Measurements from ENCODE around the gene VILL. TPM values are rescaled to one million over a fixed set of nuclear protein-coding genes. Genes with fewer than 3 reads are reported as not detected.

Gene VILL
- total and polyA plus RNA-seq, 10 of the 15 experiments (the other 5 are each of a cell fraction or from before 2014, with no cell fraction given) = 0.15 to 5.4 (median 2.1) TPM; not detected in 1

- ChIA-PET RAD21 (ENCODE audit: unreplicated experiment) (no interaction called here), CTCF (interaction anchor here (1.3 to 2.3 kb wide), 2 partner anchors 23 to 52 kb away, joined by 4 to 12 read pairs; no protein-coding TSS in a partner anchor), SMC1A (ENCODE audit: uncharacterized antibody, unreplicated experiment) (no interaction called here), POLR2A (no interaction called here)
- FAIRE-seq = no peak
- in situ Hi-C loops (cut with MboI) = no loop called here
- ATAC-seq = no peak
- no TSS peak for BruUV-seq (replicated peaks)
- no peaks in the 10 kb centered on the region for H3K79me2 ChIP-seq (ENCODE audit: control insufficient read depth, insufficient read depth, low read length)
- no peak overlapping the region for H3K4me3 ChIP-seq
- H3K4me2 ChIP-seq (ENCODE audit: control insufficient read depth, insufficient read depth) = no peak overlapping the region
- no peaks in the 10 kb centered on the region for H3K9me3 ChIP-seq (replicated peaks; ENCODE audit: control insufficient read depth, insufficient read depth, low read length)
- no peaks in the 10 kb centered on the region for H4K20me1 ChIP-seq (ENCODE audit: control insufficient read depth, insufficient read depth)
- H3K36me3 ChIP-seq (ENCODE audit: control insufficient read depth in 2 of 2, insufficient read depth in 2 of 2, low read length in 1 of 2) = no peaks in the 10 kb centered on the region
- H2AFZ ChIP-seq (ENCODE audit: control insufficient read depth, low read depth, low read length) = no peak overlapping the region
- peaks cover 0 to 2% of the 10 kb centered on the region in 2 experiments; a peak in 1 of 4 replicates for H3K27me3 ChIP-seq (replicated peaks in 1 of 2; ENCODE audit: control insufficient read depth in 2 of 2, insufficient read depth in 2 of 2, low read length in 1 of 2)
- DNase-seq (ENCODE audit: low read depth, low spot score) = no peak
- no peaks in the 10 kb centered on the region for H3K4me1 ChIP-seq (ENCODE audit: control insufficient read depth, insufficient read depth, low read length)
- no peak overlapping the region for H3K9ac ChIP-seq (ENCODE audit: control insufficient read depth, insufficient read depth, low read length)
- no peak overlapping the region for H3K27ac ChIP-seq (ENCODE audit: control insufficient read depth, insufficient read depth)
- 21% methylated on average over 2 of the region's 2 CpGs for WGBS (ENCODE audit: insufficient coverage, insufficient replicate concordance, low lambda C conversion rate, missing lambda C conversion rate)
- intact Hi-C loops (cut with micrococcal nuclease; ENCODE audit: unreplicated experiment) = no loop called here
- TF ChIP-seq IRF3 (IDR thresholded peaks at IDR 0.05) = no peak
- TF ChIP-seq RCOR1 (conservative IDR thresholded peaks at IDR 0.05; ENCODE audit: low read depth, low read length) = no peak
- TF ChIP-seq TARDBP (IDR thresholded peaks at IDR 0.05; ENCODE audit: borderline replicate concordance) = no peak
- TF ChIP-seq, protein P1, sequence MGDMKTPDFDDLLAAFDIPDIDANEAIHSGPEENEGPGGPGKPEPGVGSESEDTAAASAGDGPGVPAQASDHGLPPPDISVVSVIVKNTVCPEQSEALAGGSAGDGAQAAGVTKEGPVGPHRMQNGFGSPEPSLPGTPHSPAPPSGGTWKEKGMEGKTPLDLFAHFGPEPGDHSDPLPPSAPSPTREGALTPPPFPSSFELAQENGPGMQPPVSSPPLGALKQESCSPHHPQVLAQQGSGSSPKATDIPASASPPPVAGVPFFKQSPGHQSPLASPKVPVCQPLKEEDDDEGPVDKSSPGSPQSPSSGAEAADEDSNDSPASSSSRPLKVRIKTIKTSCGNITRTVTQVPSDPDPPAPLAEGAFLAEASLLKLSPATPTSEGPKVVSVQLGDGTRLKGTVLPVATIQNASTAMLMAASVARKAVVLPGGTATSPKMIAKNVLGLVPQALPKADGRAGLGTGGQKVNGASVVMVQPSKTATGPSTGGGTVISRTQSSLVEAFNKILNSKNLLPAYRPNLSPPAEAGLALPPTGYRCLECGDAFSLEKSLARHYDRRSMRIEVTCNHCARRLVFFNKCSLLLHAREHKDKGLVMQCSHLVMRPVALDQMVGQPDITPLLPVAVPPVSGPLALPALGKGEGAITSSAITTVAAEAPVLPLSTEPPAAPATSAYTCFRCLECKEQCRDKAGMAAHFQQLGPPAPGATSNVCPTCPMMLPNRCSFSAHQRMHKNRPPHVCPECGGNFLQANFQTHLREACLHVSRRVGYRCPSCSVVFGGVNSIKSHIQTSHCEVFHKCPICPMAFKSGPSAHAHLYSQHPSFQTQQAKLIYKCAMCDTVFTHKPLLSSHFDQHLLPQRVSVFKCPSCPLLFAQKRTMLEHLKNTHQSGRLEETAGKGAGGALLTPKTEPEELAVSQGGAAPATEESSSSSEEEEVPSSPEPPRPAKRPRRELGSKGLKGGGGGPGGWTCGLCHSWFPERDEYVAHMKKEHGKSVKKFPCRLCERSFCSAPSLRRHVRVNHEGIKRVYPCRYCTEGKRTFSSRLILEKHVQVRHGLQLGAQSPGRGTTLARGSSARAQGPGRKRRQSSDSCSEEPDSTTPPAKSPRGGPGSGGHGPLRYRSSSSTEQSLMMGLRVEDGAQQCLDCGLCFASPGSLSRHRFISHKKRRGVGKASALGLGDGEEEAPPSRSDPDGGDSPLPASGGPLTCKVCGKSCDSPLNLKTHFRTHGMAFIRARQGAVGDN (IDR thresholded peaks at IDR 0.05) = no peak
- TF ChIP-seq TCF12 (IDR thresholded peaks at IDR 0.05; ENCODE audit: low read depth, low read length) = no peak
- TF ChIP-seq ZNF592 (IDR thresholded peaks at IDR 0.05) = no peak
- TF ChIP-seq YBX1 (IDR thresholded peaks at IDR 0.05) = no peak
- TF ChIP-seq CHD1 (IDR thresholded peaks at IDR 0.05; ENCODE audit: low read depth, low read length) = no peak
- TF ChIP-seq SREBF2 (IDR thresholded peaks at IDR 0.05; ENCODE audit: low read length) = no peak
- TF ChIP-seq, protein P2, sequence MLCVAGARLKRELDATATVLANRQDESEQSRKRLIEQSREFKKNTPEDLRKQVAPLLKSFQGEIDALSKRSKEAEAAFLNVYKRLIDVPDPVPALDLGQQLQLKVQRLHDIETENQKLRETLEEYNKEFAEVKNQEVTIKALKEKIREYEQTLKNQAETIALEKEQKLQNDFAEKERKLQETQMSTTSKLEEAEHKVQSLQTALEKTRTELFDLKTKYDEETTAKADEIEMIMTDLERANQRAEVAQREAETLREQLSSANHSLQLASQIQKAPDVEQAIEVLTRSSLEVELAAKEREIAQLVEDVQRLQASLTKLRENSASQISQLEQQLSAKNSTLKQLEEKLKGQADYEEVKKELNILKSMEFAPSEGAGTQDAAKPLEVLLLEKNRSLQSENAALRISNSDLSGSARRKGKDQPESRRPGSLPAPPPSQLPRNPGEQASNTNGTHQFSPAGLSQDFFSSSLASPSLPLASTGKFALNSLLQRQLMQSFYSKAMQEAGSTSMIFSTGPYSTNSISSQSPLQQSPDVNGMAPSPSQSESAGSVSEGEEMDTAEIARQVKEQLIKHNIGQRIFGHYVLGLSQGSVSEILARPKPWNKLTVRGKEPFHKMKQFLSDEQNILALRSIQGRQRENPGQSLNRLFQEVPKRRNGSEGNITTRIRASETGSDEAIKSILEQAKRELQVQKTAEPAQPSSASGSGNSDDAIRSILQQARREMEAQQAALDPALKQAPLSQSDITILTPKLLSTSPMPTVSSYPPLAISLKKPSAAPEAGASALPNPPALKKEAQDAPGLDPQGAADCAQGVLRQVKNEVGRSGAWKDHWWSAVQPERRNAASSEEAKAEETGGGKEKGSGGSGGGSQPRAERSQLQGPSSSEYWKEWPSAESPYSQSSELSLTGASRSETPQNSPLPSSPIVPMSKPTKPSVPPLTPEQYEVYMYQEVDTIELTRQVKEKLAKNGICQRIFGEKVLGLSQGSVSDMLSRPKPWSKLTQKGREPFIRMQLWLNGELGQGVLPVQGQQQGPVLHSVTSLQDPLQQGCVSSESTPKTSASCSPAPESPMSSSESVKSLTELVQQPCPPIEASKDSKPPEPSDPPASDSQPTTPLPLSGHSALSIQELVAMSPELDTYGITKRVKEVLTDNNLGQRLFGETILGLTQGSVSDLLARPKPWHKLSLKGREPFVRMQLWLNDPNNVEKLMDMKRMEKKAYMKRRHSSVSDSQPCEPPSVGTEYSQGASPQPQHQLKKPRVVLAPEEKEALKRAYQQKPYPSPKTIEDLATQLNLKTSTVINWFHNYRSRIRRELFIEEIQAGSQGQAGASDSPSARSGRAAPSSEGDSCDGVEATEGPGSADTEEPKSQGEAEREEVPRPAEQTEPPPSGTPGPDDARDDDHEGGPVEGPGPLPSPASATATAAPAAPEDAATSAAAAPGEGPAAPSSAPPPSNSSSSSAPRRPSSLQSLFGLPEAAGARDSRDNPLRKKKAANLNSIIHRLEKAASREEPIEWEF (IDR thresholded peaks at IDR 0.05; ENCODE audit: insufficient replicate concordance, low read depth, low read length) = no peak
These were observed 46.2 kb upstream of the VILL start for GRCh38 chr3:37944391-37944842.
